Measurements from ENCODE around the gene MISP3. TPM values are rescaled to one million over a fixed set of nuclear protein-coding genes. Genes with fewer than 3 reads are reported as not detected.
"Not testable (repeated sequence)": the region's sequence is repeated elsewhere in the genome, so short reads cannot be mapped to it uniquely, and the experiment has no call there.

The MISP3 gene
- 10 to 100 TPM in 1 of 9 donors, 1 to 10 TPM in 8; 3.5 to 28.7 (median 5.7) TPM for total RNA-seq
- 10 to 100 TPM in 1 of 2 donors, 1 to 10 TPM in 1; 5.7 to 10.0 TPM for polyA plus RNA-seq
- long read RNA-seq, donor 1, partial matches to known transcripts: 3 of 8 reads
- long read RNA-seq, donor 1, other reads (novel, unspliced or antisense): 0 of 8 reads
- long read RNA-seq, donor 2, transcript MISP3-204 (1 exons, 2,187 nt): major isoform, 5 of 7 reads
- long read RNA-seq, donor 2, partial matches to known transcripts: 1 of 7 reads
- long read RNA-seq, donor 2, other reads (novel, unspliced or antisense): 0 of 7 reads
- long read RNA-seq, donor 3, transcript MISP3-204 (1 exons, 2,187 nt): major isoform, 5 of 13 reads
- long read RNA-seq, donor 3, partial matches to known transcripts: 4 of 13 reads
- long read RNA-seq, donor 3, other reads (novel, unspliced or antisense): 0 of 13 reads

GRCh38 chr19:14072535-14073260 lies at the start of gene MISP3:
Gene MISP3 (plus strand): TSS chr19:14072786. CDS start chr19:14073310, 524 bp downstream.
- H3K27me3 ChIP-seq: no peaks in the 10 kb centered on the region
- intact Hi-C loops (cut with DNase I): loop anchor here in 7 of 10 donors (1.0 to 10.0 kb wide), 9 partner anchors 45 to 478 kb away; partner anchors contain the start of genes ASF1B (in 2 of the 7), PRKACA (in 2 of the 7), DCAF15 (in 1 of the 7) and RFX1 (in 1 of the 7)
- peak; percentile 50 to 74 (median 58) for DNase-seq

GRCh38 chr19:14023404-14024235 lies 49.0 kb upstream of the MISP3 start:
- intact Hi-C loops (cut with DNase I): no loop called here
- H3K27ac ChIP-seq: peak overlapping the region in 6 of 12 donors; percentile 15 to 55 (median 30)
- H3K36me3 ChIP-seq: no peaks in the 10 kb centered on the region
- peak; percentile 20 to 89 (median 87) for ATAC-seq
- 49 to 56% (median 54%) methylated on average over 9 of the region's 9 CpGs for WGBS, 4 donors
- DNase-seq: peak in 3 of 5 donors; percentile 46 to 52 (median 47)
- H3K4me3 ChIP-seq: no peak overlapping the region
- H3K4me1 ChIP-seq: peaks cover 0 to 30% (median 2%) of the 10 kb centered on the region in 12 donors
- peak in 11 of 12 donors; percentile 14 to 57 (median 28) for TF ChIP-seq CTCF (IDR thresholded peaks at IDR 0.05)
- TF ChIP-seq POLR2A (IDR thresholded peaks at IDR 0.05): no peak
- H3K27me3 ChIP-seq: no peaks in the 10 kb centered on the region
- H3K9me3 ChIP-seq: no peaks in the 10 kb centered on the region

More at GRCh38 chr19:14072535-14073260, at the start of gene MISP3:
- peak in 3 of 4 donors; percentile 19 to 43 (median 33) for ATAC-seq
- Histone ChIP-seq H3K4me3 (peak within 1 kb of the TSS; percentile 56 to 89 (median 74)), H3K4me1 (peaks cover 0 to 45% (median 25%) of the 10 kb centered on the region in 12 donors), H3K36me3 (no peaks in the 10 kb centered on the region), H3K27ac (peak within 1 kb of the TSS; percentile 69 to 98 (median 91)), H3K9me3 (no peaks in the 10 kb centered on the region)
- 0 to 2% (median 1%) methylated on average over 14 to 51 of the region's 51 CpGs for WGBS, 4 donors
- no peak for TF ChIP-seq CTCF (IDR thresholded peaks at IDR 0.05)
- peak in 1 of 2 donors; percentile 57 for TF ChIP-seq POLR2A (IDR thresholded peaks at IDR 0.05)

- DNase-seq; H3K4me3 ChIP-seq; intact Hi-C loops (cut with DNase I); H3K36me3 ChIP-seq; H3K27ac ChIP-seq; ATAC-seq; H3K27me3 ChIP-seq; H3K9me3 ChIP-seq: not testable (repeated sequence)
- peaks cover 0 to 27% (median 5%) of the 10 kb centered on the region in 12 donors for H3K4me1 ChIP-seq
- WGBS, 4 donors: 88 to 93% (median 92%) methylated on average over 5 of the region's 5 CpGs
Measured at GRCh38 chr19:14026652-14027192, 45.9 kb upstream of the MISP3 start.

All from heart left ventricle (tissue), 16 donors.